ENCODE results near the gene NLRC5.
A peak's percentile ranks its signal among the peaks of the same experiment; 100 is the strongest.
"Not testable (repeated sequence)": the region's sequence is repeated elsewhere in the genome, so short reads cannot be mapped to it uniquely, and the experiment has no call there.

NLRC5 gene

GRCh38 chr16:56985288-56985961 lies 3.9 kb upstream of the NLRC5 start:
- peaks cover 73% of the 10 kb centered on the region for H3K4me1 Mint-ChIP-seq (ENCODE audit: low read depth)

DNA sequence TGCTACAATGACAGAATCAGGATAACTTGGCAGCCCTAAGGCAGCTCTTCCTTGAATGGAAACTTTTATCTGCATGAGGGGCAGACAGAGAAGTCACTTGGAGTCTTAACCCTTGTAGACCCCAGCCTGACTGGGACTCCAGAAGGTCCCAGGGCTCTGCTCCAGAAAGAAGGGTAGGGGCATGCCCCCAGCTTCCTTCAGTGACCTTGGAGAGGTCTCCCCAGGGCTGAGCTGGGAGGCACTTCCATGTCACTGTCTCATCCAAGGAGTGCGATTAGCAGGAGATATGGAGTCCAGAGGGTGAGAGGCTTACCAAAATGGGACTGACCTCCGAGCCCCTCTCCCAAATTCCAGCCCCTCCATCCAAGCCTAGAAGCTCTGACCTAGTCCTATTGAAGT lies 3.4 kb upstream of the NLRC5 start:
- Mint-ChIP-seq H3K4me3 (peak overlapping the region; percentile 44), H3K4me1 (ENCODE audit: low read depth) (peaks cover 73% of the 10 kb centered on the region), H3K36me3 (ENCODE audit: low read depth) (peaks cover 93% of the 10 kb centered on the region), H3K27me3 (no peaks in the 10 kb centered on the region), H3K27ac (peak overlapping the region; percentile 100), H3K9me3 (no peaks in the 10 kb centered on the region)
- no peak for DNase-seq

More at GRCh38 chr16:56985288-56985961, 3.9 kb upstream of the NLRC5 start:
- Mint-ChIP-seq H3K27ac (peak overlapping the region; percentile 100), H3K9me3 (no peaks in the 10 kb centered on the region), H3K27me3 (no peaks in the 10 kb centered on the region), H3K4me3 (peak overlapping the region; percentile 44), H3K36me3 (ENCODE audit: low read depth) (peaks cover 89% of the 10 kb centered on the region)
- no peak for DNase-seq

DNA sequence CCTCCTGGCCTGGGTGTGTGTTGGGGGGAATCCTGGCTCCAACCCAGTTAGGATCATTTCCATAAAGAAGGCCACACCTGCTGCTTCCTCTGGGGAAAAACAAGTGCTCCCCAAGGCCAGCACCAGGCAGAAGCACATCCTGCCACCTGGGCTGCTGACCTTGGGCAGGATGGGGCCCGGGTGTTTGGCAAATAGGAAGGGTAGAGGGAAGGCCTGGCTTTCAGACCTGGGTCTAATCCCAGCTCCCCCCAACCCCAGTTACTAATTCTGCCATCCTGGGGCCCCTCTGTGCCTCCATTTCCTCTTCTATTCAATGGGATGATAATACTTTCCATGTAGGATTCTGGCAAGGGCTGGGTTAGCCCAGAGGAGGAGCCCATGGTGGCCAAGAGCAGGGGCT lies 3.0 kb upstream of the NLRC5 start:
- no peaks in the 10 kb centered on the region for H3K27me3 Mint-ChIP-seq
- H3K36me3 Mint-ChIP-seq (ENCODE audit: low read depth), result peaks cover 94% of the 10 kb centered on the region

DNA sequence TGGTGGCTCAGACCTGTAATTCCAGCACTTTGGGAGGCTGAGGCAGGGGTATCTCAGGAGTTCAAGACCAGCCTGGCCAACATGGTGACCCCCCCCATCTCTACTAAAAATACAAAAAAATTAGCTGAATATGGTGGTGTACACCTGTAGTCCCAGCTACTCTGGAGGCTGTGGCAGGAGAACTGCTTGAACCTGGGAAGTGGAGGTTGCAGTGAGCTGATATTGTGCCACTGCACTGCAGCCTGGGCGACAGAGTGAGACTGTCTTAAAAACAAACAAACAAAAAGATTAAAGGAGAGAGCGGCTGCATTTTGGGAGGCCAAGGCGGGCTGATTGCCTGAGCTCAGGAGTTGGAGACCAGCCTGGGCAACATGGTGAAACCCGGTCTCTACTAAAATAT lies 2.4 kb upstream of the NLRC5 start:
- Mint-ChIP-seq H3K36me3 (ENCODE audit: low read depth) (peaks cover 94% of the 10 kb centered on the region), H3K4me3 (peak overlapping the region; percentile 100), H3K4me1 (ENCODE audit: low read depth) (peaks cover 68% of the 10 kb centered on the region), H3K27ac (peak overlapping the region; percentile 100)
- DNase-seq, H3K27me3 Mint-ChIP-seq, H3K9me3 Mint-ChIP-seq: not testable (repeated sequence)

More for the DNA sequence above, 3.0 kb upstream of the NLRC5 start:
- DNase-seq, result no peak
- H3K9me3 Mint-ChIP-seq, result no peaks in the 10 kb centered on the region
- peaks cover 70% of the 10 kb centered on the region for H3K4me1 Mint-ChIP-seq (ENCODE audit: low read depth)
- H3K27ac Mint-ChIP-seq, result peak overlapping the region; percentile 100
- H3K4me3 Mint-ChIP-seq, result peak overlapping the region; percentile 100

DNA sequence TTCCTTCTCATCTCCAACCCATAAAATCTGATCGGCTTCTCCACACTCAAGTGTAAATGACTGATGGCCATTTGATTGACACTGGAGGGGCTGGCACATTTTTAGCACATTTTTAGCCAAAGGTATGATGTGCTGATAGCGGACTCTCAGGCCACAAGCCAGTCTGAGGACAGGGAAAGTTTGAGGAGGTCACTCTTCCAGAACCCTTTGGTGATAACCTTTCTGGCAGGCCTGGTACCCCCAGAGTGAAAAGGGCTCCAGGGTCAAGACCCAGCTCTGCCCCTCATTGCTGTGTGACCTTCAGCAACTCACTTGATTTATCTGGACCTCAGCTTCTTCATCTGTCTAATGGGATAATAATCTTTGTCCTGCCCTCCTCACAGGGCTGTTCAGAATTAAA lies 1.7 kb upstream of the NLRC5 start:
- Mint-ChIP-seq H3K4me3 (peak overlapping the region; percentile 100), H3K9me3 (no peaks in the 10 kb centered on the region), H3K36me3 (ENCODE audit: low read depth) (peaks cover 92% of the 10 kb centered on the region), H3K27me3 (no peaks in the 10 kb centered on the region), H3K27ac (peak overlapping the region; percentile 100), H3K4me1 (ENCODE audit: low read depth) (peaks cover 67% of the 10 kb centered on the region)
- no peak for DNase-seq

GRCh38 chr16:56988161-56988947 lies 1.0 kb upstream of the NLRC5 start:
- no peaks in the 10 kb centered on the region for H3K9me3 Mint-ChIP-seq
- peak overlapping the region; percentile 100 for H3K4me3 Mint-ChIP-seq
- H3K36me3 Mint-ChIP-seq (ENCODE audit: low read depth), result peaks cover 92% of the 10 kb centered on the region
- peak; percentile 56 for DNase-seq
- peak overlapping the region; percentile 100 for H3K27ac Mint-ChIP-seq
- H3K27me3 Mint-ChIP-seq, result no peaks in the 10 kb centered on the region
- H3K4me1 Mint-ChIP-seq (ENCODE audit: low read depth), result peaks cover 67% of the 10 kb centered on the region

DNA sequence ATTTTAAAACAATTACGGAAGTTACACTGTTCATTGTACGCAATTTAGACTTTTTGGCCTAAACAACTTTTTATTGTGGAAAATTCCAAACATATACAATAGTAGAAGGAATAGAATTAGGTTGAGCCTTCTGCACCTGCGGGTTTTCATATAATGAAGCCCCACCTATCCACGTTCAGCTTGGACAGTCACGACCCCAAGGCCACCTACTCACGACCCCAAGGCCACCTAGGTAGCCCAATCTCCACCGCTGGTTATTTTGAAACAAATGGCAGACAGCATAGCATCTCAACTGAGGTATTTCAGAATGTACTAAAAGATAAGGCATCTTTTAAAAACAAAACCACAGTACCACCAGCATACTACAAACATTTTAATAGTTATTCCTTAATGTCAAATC lies 631 bp downstream of the NLRC5 start:
- Mint-ChIP-seq H3K4me3 (peak overlapping the region; percentile 100), H3K27me3 (no peaks in the 10 kb centered on the region), H3K27ac (peak overlapping the region; percentile 100), H3K9me3 (no peaks in the 10 kb centered on the region), H3K36me3 (ENCODE audit: low read depth) (peaks cover 90% of the 10 kb centered on the region), H3K4me1 (ENCODE audit: low read depth) (peaks cover 70% of the 10 kb centered on the region)
- DNase-seq, result peak; percentile 52

DNA sequence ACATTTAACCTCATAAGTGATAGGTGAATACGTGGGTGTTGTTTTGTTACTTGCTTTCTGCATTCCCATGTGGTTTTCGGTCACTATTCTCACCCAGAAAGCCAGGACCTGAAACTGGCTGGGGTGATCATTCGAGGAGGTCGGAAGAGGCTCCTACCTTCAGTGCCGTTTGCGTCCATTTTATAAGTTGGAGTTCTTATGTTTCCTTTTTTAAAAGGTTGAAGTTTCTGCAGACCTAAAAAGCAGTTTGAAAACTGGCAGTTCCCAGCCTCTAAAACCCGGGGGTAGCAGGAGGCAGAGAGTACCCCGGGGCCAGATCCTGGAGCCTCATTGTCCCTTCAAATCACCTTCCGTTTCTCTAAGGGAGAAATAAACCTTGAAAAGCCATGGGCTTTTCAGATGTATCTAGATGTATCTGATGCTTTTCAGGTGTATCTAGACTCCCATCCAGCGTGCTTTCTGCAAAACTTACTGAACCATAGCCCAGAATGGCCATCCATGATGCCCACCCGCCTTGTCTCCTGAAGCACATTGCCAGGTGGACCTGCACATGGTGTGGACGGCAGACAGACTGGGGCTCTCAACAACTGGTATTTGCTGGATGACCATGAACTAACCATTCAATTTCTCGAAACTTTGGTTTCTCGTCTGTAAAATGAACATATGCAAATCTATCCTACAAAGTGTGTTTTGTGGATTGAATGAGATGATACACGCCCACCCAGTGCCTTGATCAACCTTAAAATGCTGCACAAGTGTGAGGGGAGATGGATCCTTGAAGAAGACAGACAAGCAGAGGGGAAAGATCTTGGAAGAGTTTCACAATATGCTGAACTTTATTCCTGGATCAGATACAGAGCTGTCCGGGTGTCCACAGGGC lies 1.3 kb downstream of the NLRC5 start:
- peaks cover 89% of the 10 kb centered on the region for H3K36me3 Mint-ChIP-seq (ENCODE audit: low read depth)
- no peaks in the 10 kb centered on the region for H3K27me3 Mint-ChIP-seq
- peak; percentile 54 for DNase-seq

DNA sequence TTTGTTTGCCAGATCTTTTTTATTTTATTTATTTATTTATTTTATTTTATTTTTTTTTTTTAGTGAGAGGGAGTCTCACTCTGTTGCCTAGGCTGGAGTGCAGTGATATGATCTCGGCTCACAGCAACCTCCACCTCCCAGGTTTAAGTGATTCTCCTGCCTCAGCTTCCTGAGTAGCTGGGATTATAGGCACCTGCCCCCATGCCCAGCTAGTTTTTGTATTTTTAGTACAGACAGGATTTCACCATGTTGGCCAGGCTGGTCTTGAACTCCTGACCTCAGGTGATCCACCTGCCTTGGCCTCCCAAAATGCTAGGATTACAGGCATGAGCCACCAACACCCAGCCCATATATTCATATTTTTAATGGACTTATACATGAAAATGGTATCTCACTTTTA lies 3.1 kb downstream of the NLRC5 start:
- H3K4me1 Mint-ChIP-seq (ENCODE audit: low read depth), result peaks cover 69% of the 10 kb centered on the region
- DNase-seq, result peak; percentile 28
- not testable (repeated sequence) for H3K27me3 Mint-ChIP-seq, H3K9me3 Mint-ChIP-seq
- H3K27ac Mint-ChIP-seq, result peak overlapping the region; percentile 100
- H3K4me3 Mint-ChIP-seq, result peak overlapping the region; percentile 100
- peaks cover 93% of the 10 kb centered on the region for H3K36me3 Mint-ChIP-seq (ENCODE audit: low read depth)

More for the DNA sequence above, 1.3 kb downstream of the NLRC5 start:
- H3K27ac Mint-ChIP-seq, result peak overlapping the region; percentile 100
- peaks cover 70% of the 10 kb centered on the region for H3K4me1 Mint-ChIP-seq (ENCODE audit: low read depth)
- H3K4me3 Mint-ChIP-seq, result peak overlapping the region; percentile 100
- no peaks in the 10 kb centered on the region for H3K9me3 Mint-ChIP-seq

GRCh38 chr16:56993204-56993603 lies 3.8 kb downstream of the NLRC5 start:
- Mint-ChIP-seq H3K27ac (peak overlapping the region; percentile 90), H3K36me3 (ENCODE audit: low read depth) (peaks cover 91% of the 10 kb centered on the region), H3K27me3 (no peaks in the 10 kb centered on the region), H3K4me3 (peak overlapping the region; percentile 64), H3K9me3 (no peaks in the 10 kb centered on the region), H3K4me1 (ENCODE audit: low read depth) (peaks cover 68% of the 10 kb centered on the region)
- no peak for DNase-seq

DNA sequence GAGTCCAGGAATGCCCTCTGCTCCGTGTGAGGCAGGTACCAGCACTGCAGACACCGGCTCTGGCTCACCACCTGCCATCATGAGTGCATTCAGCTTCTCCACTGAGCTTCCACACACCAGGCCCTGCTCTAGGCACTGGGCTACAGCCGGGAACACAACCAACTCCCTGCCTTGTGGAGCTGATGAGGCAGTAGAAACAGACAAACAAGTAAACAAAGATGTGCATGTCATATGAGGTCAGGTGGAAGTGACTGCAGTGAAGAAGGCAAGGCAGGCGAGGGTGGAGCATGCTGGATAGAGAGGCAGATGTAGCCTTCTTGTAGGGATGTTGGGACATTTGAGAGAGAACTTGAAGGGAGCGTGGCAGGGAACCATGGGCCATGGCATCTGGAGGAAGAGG lies 5.0 kb downstream of the NLRC5 start:
- Mint-ChIP-seq H3K36me3 (ENCODE audit: low read depth) (peaks cover 91% of the 10 kb centered on the region), H3K27me3 (no peaks in the 10 kb centered on the region)

DNA sequence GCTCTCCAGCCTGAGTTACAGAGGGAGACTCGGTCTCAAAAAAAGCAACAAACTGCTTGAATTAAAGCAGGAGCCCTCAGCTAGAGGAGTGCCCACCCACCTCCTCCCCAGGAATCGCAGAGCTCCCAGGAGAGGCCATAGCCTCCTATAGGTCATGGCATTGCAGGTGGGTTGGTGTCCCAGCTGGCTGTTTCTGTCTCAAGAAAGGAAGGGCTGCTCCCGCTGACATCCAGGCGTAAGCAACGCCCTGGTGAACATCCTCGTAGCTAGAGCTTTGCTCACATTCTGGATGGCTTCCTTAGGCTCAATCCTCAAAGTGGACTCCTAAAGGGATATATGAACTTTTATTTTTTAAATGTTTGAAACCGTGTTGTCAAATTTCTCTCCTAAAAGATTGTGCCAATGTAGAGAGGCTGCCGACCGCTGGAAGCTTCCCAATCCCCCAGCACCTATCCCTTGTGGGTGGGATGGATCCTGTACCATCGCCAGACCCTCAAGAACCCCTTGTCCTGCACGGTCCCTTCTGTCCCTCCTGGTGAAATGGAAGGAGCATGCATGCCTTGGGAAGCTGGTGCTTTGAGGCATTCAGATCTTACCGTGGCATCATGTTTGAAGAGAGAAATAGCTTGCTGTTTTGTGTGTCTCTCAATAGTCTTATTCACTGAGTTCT lies 5.9 kb downstream of the NLRC5 start:
- Mint-ChIP-seq H3K27me3 (no peaks in the 10 kb centered on the region), H3K9me3 (no peaks in the 10 kb centered on the region), H3K4me1 (ENCODE audit: low read depth) (peaks cover 87% of the 10 kb centered on the region), H3K27ac (peak overlapping the region; percentile 90), H3K36me3 (ENCODE audit: low read depth) (peaks cover 87% of the 10 kb centered on the region), H3K4me3 (peak overlapping the region; percentile 64)
- DNase-seq, result peak; percentile 37

More for the DNA sequence above, 5.0 kb downstream of the NLRC5 start:
- no peaks in the 10 kb centered on the region for H3K9me3 Mint-ChIP-seq
- peaks cover 77% of the 10 kb centered on the region for H3K4me1 Mint-ChIP-seq (ENCODE audit: low read depth)
- H3K4me3 Mint-ChIP-seq, result peak overlapping the region; percentile 64
- DNase-seq, result peak; percentile 49
- peak overlapping the region; percentile 90 for H3K27ac Mint-ChIP-seq

GRCh38 chr16:56997264-56997663 lies 7.9 kb downstream of the NLRC5 start:
- Mint-ChIP-seq H3K27me3 (no peaks in the 10 kb centered on the region), H3K36me3 (ENCODE audit: low read depth) (peaks cover 84% of the 10 kb centered on the region), H3K4me3 (no peak overlapping the region), H3K4me1 (ENCODE audit: low read depth) (peaks cover 92% of the 10 kb centered on the region), H3K27ac (peak overlapping the region; percentile 100), H3K9me3 (peaks cover 2% of the 10 kb centered on the region)
- no peak for DNase-seq

DNA sequence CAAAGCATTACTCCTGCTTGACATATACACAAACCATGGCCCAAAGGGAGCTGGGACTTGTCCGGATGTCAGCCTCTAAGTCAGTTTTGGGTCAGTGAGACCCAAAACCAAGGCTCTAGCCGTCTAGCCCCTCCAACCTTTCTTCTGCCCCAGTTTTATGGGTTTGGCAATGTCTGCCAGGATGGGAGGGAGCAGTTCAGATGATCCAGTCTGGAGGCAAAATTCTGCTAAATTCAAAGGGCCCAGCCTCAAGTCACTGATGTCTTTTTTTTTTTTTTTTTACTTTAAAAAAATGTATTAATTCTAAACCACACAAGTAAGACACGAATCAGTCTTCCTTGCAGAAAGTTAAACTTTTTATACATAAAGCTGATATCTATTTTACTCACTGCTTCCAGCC lies 8.6 kb downstream of the NLRC5 start:
- peak; percentile 30 for DNase-seq
- Mint-ChIP-seq H3K4me1 (ENCODE audit: low read depth) (peaks cover 93% of the 10 kb centered on the region), H3K4me3 (no peak overlapping the region), H3K27me3 (no peaks in the 10 kb centered on the region), H3K36me3 (ENCODE audit: low read depth) (peaks cover 84% of the 10 kb centered on the region), H3K9me3 (peaks cover 2% of the 10 kb centered on the region), H3K27ac (peak overlapping the region; percentile 100)

All from activated T-cell treated with anti-CD3 and anti-CD28 coated beads, Interleukin-2, amount 50 U/mL, for 24 hours (primary cell).